Gastroesophageal sphincter (tissue), 4 donors: ENCODE results near the gene RBM18. TPM values are rescaled to one million over a fixed set of nuclear protein-coding genes. Genes with fewer than 3 reads are reported as not detected.

Source experiments
- ATAC-seq: fragments of 150-250 bp; one replicate; pipeline ENCODE4 v1.9.1; 2016; ENCODE audit warnings: mild to moderate bottlenecking, moderate library complexity
- H3K27ac ChIP-seq, 4 donors: fragments of 200-600 bp; sonication (generic) in 3 of 4; 1 replicate in 3 of 4; 2 replicates in 1 of 4; pipeline ENCODE4 v1.5.1; 2016 to 2019
- H3K27me3 ChIP-seq: fragments of 200-600 bp; sonication (generic); one replicate; pipeline ENCODE4 v1.5.1; 2019
- H3K36me3 ChIP-seq, 2 donors: fragments of 200-600 bp; sonication (generic); one replicate each; pipeline ENCODE4 v1.5.1; 2019; ENCODE audit warnings: control low read depth in 1 of 2
- H3K4me1 ChIP-seq, 3 donors: fragments of 200-600 bp; sonication (generic); 1 replicate in 2 of 3; 2 replicates in 1 of 3; pipeline ENCODE4 v1.5.1; 2016 to 2019; ENCODE audit warnings: control low read depth in 2 of 3
- H3K4me3 ChIP-seq, 2 donors: fragments of 200-600 bp; sonication (generic); one replicate each; pipeline ENCODE4 v1.5.1; 2019; ENCODE audit warnings: mild to moderate bottlenecking in 1 of 2, moderate library complexity in 1 of 2
- H3K9me3 ChIP-seq, 3 donors: fragments of 200-600 bp; sonication (generic); one replicate each; pipeline ENCODE4 v1.5.1; 2017 to 2019; ENCODE audit warnings: control low read depth in 2 of 3
- EP300 ChIP-seq: sonication (generic); formaldehyde crosslinking; IDR thresholded peaks from one replicate; pipeline ENCODE4 v1.6.1; 2017; ENCODE audit warnings: antibody characterized with exemption, mild to moderate bottlenecking
- POLR2A ChIP-seq, 2 donors: fragments of 450-650 bp; IDR thresholded peaks; one replicate each; pipeline ENCODE4 v1.6.1; 2017; ENCODE audit warnings: antibody characterized with exemption in 2 of 2, mild to moderate bottlenecking in 2 of 2, moderate library complexity in 1 of 2
- POLR2AphosphoS5 ChIP-seq: sonication (generic); formaldehyde crosslinking; IDR thresholded peaks from one replicate; pipeline ENCODE4 v1.6.1; 2017; ENCODE audit warnings: antibody characterized with exemption
- WGBS, 2 donors: methylation state at CpG; one replicate each; pipeline ENCODE4 v1.1.5; 2018; ENCODE audit warnings: low coverage in 1 of 2; 5-methylcytosine and 5-hydroxymethylcytosine counted together
- total RNA-seq, 4 donors: library from RNA; depleted of rRNA; stranded (reverse); fragments of >200 nt; gene quantifications; one replicate each; pipeline ENCODE4 v1.1.0, GENCODE V29; 2016
- TF ChIP-seq, protein P1 (sequence below), 4 experiments: fragments of 200-600 bp in 2 of 4; fragments of 450-650 bp in 2 of 4; sonication (generic) in 1 of 4; IDR thresholded peaks; one replicate each; pipeline ENCODE4 v1.5.1; 2017 to 2019; ENCODE audit warnings: antibody characterized with exemption in 4 of 4, mild to moderate bottlenecking in 2 of 4, moderate library complexity in 2 of 4

Gene RBM18
- total RNA-seq, 4 donors from 2014 or later, result 11.0 to 21.5 (median 18.1) TPM

- no peak for ATAC-seq
- Histone ChIP-seq H3K4me1 (peaks cover 0 to 42% (median 23%) of the 10 kb centered on the region in 3 donors), H3K36me3 (no peaks in the 10 kb centered on the region), H3K27ac (no peak overlapping the region), H3K4me3 (peak overlapping the region in 1 of 2 donors; percentile 26), H3K27me3 (peaks cover 100% of the 10 kb centered on the region), H3K9me3 (no peaks in the 10 kb centered on the region)
- no peak for TF ChIP-seq POLR2AphosphoS5
- no peak for TF ChIP-seq POLR2A (IDR thresholded peaks at IDR 0.05)
- TF ChIP-seq EP300, result no peak
- TF ChIP-seq, protein P1, sequence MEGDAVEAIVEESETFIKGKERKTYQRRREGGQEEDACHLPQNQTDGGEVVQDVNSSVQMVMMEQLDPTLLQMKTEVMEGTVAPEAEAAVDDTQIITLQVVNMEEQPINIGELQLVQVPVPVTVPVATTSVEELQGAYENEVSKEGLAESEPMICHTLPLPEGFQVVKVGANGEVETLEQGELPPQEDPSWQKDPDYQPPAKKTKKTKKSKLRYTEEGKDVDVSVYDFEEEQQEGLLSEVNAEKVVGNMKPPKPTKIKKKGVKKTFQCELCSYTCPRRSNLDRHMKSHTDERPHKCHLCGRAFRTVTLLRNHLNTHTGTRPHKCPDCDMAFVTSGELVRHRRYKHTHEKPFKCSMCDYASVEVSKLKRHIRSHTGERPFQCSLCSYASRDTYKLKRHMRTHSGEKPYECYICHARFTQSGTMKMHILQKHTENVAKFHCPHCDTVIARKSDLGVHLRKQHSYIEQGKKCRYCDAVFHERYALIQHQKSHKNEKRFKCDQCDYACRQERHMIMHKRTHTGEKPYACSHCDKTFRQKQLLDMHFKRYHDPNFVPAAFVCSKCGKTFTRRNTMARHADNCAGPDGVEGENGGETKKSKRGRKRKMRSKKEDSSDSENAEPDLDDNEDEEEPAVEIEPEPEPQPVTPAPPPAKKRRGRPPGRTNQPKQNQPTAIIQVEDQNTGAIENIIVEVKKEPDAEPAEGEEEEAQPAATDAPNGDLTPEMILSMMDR (IDR thresholded peaks at IDR 0.05), result no peak
- WGBS, 2 donors, result 33 to 64% methylated on average over 6 to 10 of the region's 11 CpGs
Observed at GRCh38 chr9:122218071-122218934, 46.3 kb downstream of the RBM18 start.

- TF ChIP-seq POLR2A (IDR thresholded peaks at IDR 0.05) (no peak), EP300 (no peak), POLR2AphosphoS5 (no peak)
- TF ChIP-seq, protein P1 (IDR thresholded peaks at IDR 0.05), result no peak
- H3K27me3 ChIP-seq, result peaks cover 100% of the 10 kb centered on the region
- no peak overlapping the region for H3K4me3 ChIP-seq
- no peaks in the 10 kb centered on the region for H3K36me3 ChIP-seq
- H3K27ac ChIP-seq, result no peak overlapping the region
- peaks cover 0 to 46% (median 24%) of the 10 kb centered on the region in 3 donors for H3K4me1 ChIP-seq
- 58 to 72% methylated on average over 4 of the region's 4 CpGs for WGBS, 2 donors
- H3K9me3 ChIP-seq, result no peaks in the 10 kb centered on the region
- no peak for ATAC-seq
Observed at GRCh38 chr9:122217640-122218039, 47.0 kb downstream of the RBM18 start.

GRCh38 chr9:122216798-122217418 lies 47.7 kb downstream of the RBM18 start:
- no peak overlapping the region for H3K4me3 ChIP-seq
- peaks cover 0 to 46% (median 24%) of the 10 kb centered on the region in 3 donors for H3K4me1 ChIP-seq
- ATAC-seq, result no peak
- 32 to 50% methylated on average over 1 to 4 of the region's 35 CpGs for WGBS, 2 donors
- no peaks in the 10 kb centered on the region for H3K9me3 ChIP-seq
- H3K27ac ChIP-seq, result no peak overlapping the region
- H3K36me3 ChIP-seq, result no peaks in the 10 kb centered on the region
- peaks cover 100% of the 10 kb centered on the region for H3K27me3 ChIP-seq
- TF ChIP-seq, protein P1 (IDR thresholded peaks at IDR 0.05), result no peak
- TF ChIP-seq POLR2A (IDR thresholded peaks at IDR 0.05), result no peak
- TF ChIP-seq EP300, result no peak
- no peak for TF ChIP-seq POLR2AphosphoS5

GRCh38 chr9:122216138-122216797 lies 48.4 kb downstream of the RBM18 start:
- Histone ChIP-seq H3K4me1 (peaks cover 0 to 44% (median 24%) of the 10 kb centered on the region in 3 donors), H3K9me3 (no peaks in the 10 kb centered on the region), H3K4me3 (no peak overlapping the region), H3K27me3 (peaks cover 100% of the 10 kb centered on the region), H3K36me3 (no peaks in the 10 kb centered on the region), H3K27ac (no peak overlapping the region)
- no peak for TF ChIP-seq EP300
- no peak for TF ChIP-seq POLR2A (IDR thresholded peaks at IDR 0.05)
- no peak for TF ChIP-seq POLR2AphosphoS5
- TF ChIP-seq, protein P1 (IDR thresholded peaks at IDR 0.05), result no peak
- WGBS, 2 donors, result 61 to 100% methylated on average over 1 to 3 of the region's 4 CpGs
- no peak for ATAC-seq
